ENCODE results near the gene DHX16. TPM values are rescaled to one million over a fixed set of nuclear protein-coding genes. Genes with fewer than 3 reads are reported as not detected.

The DHX16 gene
- total RNA-seq, 4 donors from 2014 or later, result 19.5 to 28.1 (median 24.3) TPM

DNA sequence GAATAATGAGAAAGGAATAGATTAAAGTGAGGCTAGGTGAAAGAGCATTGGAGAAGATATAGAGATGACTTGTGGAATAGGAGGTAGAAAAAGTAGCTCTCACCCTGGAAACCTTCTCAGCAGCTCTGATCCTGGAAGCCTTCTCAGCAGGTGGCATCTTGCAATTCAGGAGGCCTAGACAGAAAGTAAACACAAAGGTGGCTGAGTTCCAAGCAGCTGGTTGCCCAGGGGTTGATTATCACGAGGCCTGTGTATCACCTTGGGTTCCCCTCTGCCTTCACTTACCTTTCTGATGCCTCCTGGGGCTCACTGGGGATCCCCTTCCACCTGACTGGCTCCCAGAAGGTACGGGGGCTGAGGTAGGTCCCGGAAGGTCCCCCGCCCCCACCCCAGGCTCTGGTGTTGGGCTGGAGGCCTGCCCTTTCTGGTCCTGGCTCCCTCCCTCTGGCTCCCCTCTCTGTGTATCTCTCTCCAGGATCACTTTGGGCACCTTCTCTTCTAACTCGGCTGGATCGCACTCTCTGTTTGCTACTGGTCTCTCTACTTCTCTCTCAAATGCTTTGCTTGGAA is 34.6 kb upstream of the DHX16 start:
- DNase-seq (ENCODE audit: low spot score), result no peak
- ATAC-seq (ENCODE audit: low FRiP score), result no peak

DNA sequence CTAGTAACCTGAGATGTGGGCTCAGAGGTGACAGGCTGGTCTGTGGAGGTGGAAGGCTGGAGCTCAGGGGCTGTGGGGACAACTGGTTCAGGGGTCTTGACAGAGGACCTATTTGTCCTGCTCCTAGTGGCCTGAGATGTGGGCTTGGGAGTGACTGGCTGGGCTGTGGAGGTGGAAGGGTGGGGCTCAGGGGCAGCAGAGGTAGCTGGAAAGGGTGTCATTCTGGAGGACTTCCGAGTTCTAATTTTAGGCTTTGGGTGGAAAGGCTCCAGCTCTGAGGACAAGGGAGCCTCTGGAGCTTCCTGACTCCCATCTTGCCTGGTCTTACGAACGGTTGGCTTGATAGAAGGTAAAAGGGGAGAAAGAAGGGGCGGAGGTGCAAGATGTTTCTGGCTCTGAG is 32.8 kb upstream of the DHX16 start:
- ATAC-seq (ENCODE audit: low FRiP score), result no peak
- TF ChIP-seq, protein P1, sequence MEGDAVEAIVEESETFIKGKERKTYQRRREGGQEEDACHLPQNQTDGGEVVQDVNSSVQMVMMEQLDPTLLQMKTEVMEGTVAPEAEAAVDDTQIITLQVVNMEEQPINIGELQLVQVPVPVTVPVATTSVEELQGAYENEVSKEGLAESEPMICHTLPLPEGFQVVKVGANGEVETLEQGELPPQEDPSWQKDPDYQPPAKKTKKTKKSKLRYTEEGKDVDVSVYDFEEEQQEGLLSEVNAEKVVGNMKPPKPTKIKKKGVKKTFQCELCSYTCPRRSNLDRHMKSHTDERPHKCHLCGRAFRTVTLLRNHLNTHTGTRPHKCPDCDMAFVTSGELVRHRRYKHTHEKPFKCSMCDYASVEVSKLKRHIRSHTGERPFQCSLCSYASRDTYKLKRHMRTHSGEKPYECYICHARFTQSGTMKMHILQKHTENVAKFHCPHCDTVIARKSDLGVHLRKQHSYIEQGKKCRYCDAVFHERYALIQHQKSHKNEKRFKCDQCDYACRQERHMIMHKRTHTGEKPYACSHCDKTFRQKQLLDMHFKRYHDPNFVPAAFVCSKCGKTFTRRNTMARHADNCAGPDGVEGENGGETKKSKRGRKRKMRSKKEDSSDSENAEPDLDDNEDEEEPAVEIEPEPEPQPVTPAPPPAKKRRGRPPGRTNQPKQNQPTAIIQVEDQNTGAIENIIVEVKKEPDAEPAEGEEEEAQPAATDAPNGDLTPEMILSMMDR (IDR thresholded peaks at IDR 0.05), result no peak
- no peak for DNase-seq (ENCODE audit: low spot score)

More for the DNA sequence above, 34.6 kb upstream of the DHX16 start:
- TF ChIP-seq, protein P1 (IDR thresholded peaks at IDR 0.05), result no peak

DNA sequence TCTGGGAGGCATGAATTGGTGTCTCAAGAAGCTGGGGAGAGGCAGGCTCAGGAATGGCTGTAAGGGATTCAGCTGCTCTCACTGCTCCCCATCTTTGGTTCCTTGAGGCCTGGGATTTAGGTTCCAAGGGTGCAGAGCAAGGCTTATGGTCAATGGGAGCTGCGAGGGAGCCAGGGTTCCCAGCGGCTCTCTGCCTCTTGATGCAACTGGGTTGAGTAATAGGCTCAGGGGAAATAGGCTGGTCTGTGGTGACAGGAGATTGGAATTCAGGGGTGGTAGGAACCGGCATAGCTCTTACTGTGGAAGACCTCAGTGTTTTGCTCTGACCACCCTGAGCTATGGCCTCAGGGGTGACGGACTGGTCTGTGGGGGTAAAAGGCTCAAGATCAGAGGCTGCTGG is 31.0 kb upstream of the DHX16 start:
- TF ChIP-seq, protein P1 (IDR thresholded peaks at IDR 0.05), result no peak
- DNase-seq (ENCODE audit: low spot score) (no peak), ATAC-seq (ENCODE audit: low FRiP score) (no peak)

DNA sequence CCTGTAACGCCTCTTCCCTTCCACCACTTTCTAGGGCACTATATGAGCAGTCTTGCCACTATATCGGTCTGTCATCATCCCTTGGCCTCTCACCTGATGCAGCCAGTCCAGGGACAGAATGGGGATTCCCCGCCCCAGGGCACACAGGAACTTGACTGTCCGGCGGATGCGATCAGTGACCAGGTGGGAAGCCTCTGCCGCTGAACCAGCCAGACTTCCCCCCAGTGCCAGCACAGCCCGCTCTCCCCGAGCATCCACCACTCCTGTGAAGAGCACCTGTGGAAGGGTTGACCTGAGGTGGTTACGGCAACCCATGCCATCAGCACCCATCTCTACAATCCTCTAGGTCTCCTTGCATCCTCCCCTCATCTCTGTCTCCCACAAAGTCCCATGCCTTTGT is 30.2 kb upstream of the DHX16 start:
- no peak for DNase-seq (ENCODE audit: low spot score)
- TF ChIP-seq, protein P1 (IDR thresholded peaks at IDR 0.05), result no peak
- no peak for ATAC-seq (ENCODE audit: low FRiP score)

DNA sequence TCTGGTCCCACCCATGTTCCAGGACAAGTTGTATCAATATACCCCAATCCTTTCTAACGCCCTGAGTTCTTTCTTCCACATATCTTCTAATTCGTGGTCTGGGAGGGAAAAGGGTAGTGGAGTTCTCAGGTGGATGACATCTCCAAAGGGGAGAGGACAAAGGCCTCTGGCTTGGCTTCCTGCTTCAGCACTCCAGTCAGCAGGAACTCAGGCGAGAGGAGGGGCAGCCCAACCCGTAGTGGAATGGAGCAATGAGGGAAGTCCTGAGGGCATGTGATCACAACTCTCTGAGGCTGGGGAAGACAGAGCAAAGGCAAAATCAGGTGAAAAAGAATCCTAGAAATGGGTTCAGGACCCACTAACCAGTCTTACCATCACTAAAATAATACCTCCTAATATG is 27.5 kb upstream of the DHX16 start:
- DNase-seq (ENCODE audit: low spot score) (no peak), ATAC-seq (ENCODE audit: low FRiP score) (no peak)
- TF ChIP-seq, protein P1 (IDR thresholded peaks at IDR 0.05), result no peak

DNA sequence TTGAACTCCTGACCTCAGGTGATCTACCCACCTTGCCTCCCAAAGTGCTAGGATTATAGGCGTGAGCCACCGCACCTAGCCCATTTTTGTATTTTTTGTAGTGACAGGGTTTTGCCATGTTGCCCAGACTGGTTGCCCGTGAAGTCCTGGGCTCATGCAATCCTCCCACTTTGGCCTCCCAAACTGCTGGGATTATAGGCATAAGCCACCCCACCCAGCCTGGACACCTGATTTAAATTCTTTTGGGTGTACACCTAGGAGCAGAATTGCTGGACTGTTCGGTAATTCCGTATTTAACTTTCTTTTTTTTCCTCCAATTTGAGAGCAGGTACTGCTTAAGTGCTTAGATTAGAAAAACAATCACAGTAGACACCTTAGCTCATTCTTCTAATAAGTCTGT is 23.6 kb upstream of the DHX16 start:
- TF ChIP-seq, protein P1 (IDR thresholded peaks at IDR 0.05), result no peak
- DNase-seq (ENCODE audit: low spot score), result no peak

DNA sequence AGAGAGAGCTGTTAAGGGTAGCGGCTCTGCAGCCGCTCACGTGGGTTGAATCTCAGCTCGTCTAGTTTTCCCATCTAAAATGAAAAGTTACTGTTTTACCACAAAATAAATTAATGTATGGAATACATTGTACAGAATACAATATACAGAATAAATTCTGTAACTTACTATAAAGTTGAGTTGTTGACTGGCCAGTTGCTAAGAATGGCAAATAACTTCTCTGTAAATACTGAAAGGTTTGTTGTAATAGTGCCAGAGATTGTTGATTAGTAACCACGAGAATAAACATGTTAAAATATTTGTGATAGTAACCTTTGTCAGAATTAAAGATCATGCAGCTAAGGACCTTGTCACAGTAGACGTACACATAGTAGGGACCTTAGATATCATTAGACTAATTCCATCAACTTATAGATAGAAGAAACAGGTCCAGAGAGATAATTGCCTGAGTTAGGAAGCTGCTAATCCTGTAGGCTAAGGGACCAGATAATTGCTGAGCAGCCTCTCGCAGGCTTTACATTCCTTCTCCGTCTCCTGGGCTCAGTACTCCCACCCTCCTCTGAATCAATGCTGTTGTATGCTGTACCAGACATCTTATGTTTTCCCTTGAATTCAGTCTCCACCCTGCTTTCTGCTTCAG is 18.5 kb upstream of the DHX16 start:
- ATAC-seq (ENCODE audit: low FRiP score) (no peak), DNase-seq (ENCODE audit: low spot score) (no peak)
- TF ChIP-seq, protein P1 (IDR thresholded peaks at IDR 0.05), result no peak

More for the DNA sequence above, 23.6 kb upstream of the DHX16 start:
- ATAC-seq (ENCODE audit: low FRiP score), result no peak

Data from omental fat pad (tissue), 4 donors.